ENCODE results near the gene KREMEN1. TPM values are rescaled to one million over a fixed set of nuclear protein-coding genes. Genes with fewer than 3 reads are reported as not detected.

The KREMEN1 gene
- total RNA-seq, 1 experiment from 2014 or later: 31.9 TPM

DNA sequence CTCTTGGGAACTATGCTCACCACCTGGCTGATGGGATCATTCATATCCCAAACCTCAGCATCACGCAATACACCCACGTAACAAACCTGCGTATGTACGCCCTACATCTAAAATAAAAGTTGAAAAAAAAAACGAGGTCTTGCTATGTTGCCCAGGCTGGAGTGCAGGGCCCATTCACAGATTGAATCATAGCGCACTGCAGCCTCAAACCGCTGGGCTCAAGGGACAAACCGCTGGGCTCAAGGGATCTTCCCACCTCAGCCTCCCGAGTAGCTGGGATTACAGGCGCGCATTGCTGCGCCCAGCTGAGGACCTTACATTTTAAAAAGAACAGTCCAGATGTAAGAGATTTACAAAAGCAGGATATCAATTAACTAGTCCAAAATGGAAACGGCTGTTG, 91.0 kb downstream of the KREMEN1 start:
- Histone ChIP-seq H3K4me2 (ENCODE audit: low read length) (no peak overlapping the region), H3K9ac (ENCODE audit: low read length) (no peak overlapping the region), H3K4me3 (replicated peaks in 1 of 2; ENCODE audit: low read depth in 1 of 2, low read length in 2 of 2) (no peak overlapping the region), H2AFZ (ENCODE audit: low read depth, low read length, poor library complexity, severe bottlenecking) (no peak overlapping the region), H3K4me1 (ENCODE audit: control insufficient read depth in 1 of 2, insufficient read depth in 2 of 2, low read length in 2 of 2) (no peaks in the 10 kb centered on the region), H3K27ac (ENCODE audit: low read depth, low read length) (no peak overlapping the region), H3K27me3 (ENCODE audit: insufficient read depth, low read length) (no peaks in the 10 kb centered on the region), H3K9me2 (ENCODE audit: insufficient read depth) (no peaks in the 10 kb centered on the region), H3K36me3 (ENCODE audit: control insufficient read depth in 1 of 2, insufficient read depth in 2 of 2, low read length in 2 of 2) (no peaks in the 10 kb centered on the region), H3K9me3 (ENCODE audit: control insufficient read depth in 1 of 2, insufficient read depth in 1 of 2, low read depth in 1 of 2, low read length in 2 of 2) (no peaks in the 10 kb centered on the region), H3K79me2 (ENCODE audit: insufficient read depth, low read length) (no peaks in the 10 kb centered on the region), H4K20me1 (ENCODE audit: insufficient read depth) (no peaks in the 10 kb centered on the region)
- BruUV-seq (replicated peaks): no TSS peak
- DNase-seq (ENCODE audit: low read depth, low spot score): no peak
- ChIA-PET POLR2A (no interaction called here), RAD21 (ENCODE audit: low non-redundant PET in 1 of 2, low total read pairs in 2 of 2, uncharacterized antibody in 2 of 2, unreplicated experiment in 2 of 2) (no interaction called here), CTCF (no interaction called here)
- TF ChIP-seq FOSL1 (IDR thresholded peaks at IDR 0.05; ENCODE audit: low read depth): no peak
- no peak for TF ChIP-seq EGR1 (IDR thresholded peaks at IDR 0.05; ENCODE audit: low read depth)
- no peak for TF ChIP-seq EZH2phosphoT487 (IDR thresholded peaks at IDR 0.05; ENCODE audit: borderline replicate concordance)
- no peak for TF ChIP-seq ZNF274 (IDR thresholded peaks at IDR 0.05; ENCODE audit: low read depth, low read length)
- TF ChIP-seq, protein P1, sequence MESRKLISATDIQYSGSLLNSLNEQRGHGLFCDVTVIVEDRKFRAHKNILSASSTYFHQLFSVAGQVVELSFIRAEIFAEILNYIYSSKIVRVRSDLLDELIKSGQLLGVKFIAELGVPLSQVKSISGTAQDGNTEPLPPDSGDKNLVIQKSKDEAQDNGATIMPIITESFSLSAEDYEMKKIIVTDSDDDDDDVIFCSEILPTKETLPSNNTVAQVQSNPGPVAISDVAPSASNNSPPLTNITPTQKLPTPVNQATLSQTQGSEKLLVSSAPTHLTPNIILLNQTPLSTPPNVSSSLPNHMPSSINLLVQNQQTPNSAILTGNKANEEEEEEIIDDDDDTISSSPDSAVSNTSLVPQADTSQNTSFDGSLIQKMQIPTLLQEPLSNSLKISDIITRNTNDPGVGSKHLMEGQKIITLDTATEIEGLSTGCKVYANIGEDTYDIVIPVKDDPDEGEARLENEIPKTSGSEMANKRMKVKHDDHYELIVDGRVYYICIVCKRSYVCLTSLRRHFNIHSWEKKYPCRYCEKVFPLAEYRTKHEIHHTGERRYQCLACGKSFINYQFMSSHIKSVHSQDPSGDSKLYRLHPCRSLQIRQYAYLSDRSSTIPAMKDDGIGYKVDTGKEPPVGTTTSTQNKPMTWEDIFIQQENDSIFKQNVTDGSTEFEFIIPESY (IDR thresholded peaks at IDR 0.05; ENCODE audit: extremely low read depth, insufficient replicate concordance, low read length): no peak
- TF ChIP-seq POLR2AphosphoS5 (IDR thresholded peaks at IDR 0.05; ENCODE audit: low read depth, low read length): no peak
- TF ChIP-seq, protein P2, sequence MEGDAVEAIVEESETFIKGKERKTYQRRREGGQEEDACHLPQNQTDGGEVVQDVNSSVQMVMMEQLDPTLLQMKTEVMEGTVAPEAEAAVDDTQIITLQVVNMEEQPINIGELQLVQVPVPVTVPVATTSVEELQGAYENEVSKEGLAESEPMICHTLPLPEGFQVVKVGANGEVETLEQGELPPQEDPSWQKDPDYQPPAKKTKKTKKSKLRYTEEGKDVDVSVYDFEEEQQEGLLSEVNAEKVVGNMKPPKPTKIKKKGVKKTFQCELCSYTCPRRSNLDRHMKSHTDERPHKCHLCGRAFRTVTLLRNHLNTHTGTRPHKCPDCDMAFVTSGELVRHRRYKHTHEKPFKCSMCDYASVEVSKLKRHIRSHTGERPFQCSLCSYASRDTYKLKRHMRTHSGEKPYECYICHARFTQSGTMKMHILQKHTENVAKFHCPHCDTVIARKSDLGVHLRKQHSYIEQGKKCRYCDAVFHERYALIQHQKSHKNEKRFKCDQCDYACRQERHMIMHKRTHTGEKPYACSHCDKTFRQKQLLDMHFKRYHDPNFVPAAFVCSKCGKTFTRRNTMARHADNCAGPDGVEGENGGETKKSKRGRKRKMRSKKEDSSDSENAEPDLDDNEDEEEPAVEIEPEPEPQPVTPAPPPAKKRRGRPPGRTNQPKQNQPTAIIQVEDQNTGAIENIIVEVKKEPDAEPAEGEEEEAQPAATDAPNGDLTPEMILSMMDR (IDR thresholded peaks at IDR 0.05 in 2 of 3, conservative IDR thresholded peaks at IDR 0.05 in 1 of 3; ENCODE audit: borderline replicate concordance in 1 of 3, insufficient read depth in 1 of 3, low read depth in 2 of 3, low read length in 2 of 3): no peak
- TF ChIP-seq, protein P3, sequence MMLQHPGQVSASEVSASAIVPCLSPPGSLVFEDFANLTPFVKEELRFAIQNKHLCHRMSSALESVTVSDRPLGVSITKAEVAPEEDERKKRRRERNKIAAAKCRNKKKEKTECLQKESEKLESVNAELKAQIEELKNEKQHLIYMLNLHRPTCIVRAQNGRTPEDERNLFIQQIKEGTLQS (IDR thresholded peaks at IDR 0.05): no peak
- TF ChIP-seq CEBPB (IDR thresholded peaks at IDR 0.05; ENCODE audit: low read depth): no peak
- intact Hi-C loops (cut with micrococcal nuclease): no loop called here
- ATAC-seq: no peak
